GM12872 (cell line): ENCODE results near the gene ABHD14A.

ENCODE experiments used
- CTCF ChIP-seq: IDR thresholded peaks from 3 replicates; pipeline ENCODE4 v1.5.1; 2011; ENCODE audit warnings: low read depth, mild to moderate bottlenecking, low read length, moderate library complexity; ENCODE audit not compliant: insufficient read depth

ABHD14A gene

GRCh38 chr3:51983578-51984268, 8.9 kb downstream of the ABHD14A start:
- no peak for TF ChIP-seq CTCF

GRCh38 chr3:51984269-51984647, 9.4 kb downstream of the ABHD14A start:
- no peak for TF ChIP-seq CTCF

GRCh38 chr3:51985063-51985462, 10.2 kb downstream of the ABHD14A start:
- no peak for TF ChIP-seq CTCF

- no peak for TF ChIP-seq CTCF
Observed at GRCh38 chr3:51986010-51986947, 11.4 kb downstream of the ABHD14A start.

- TF ChIP-seq CTCF = no peak
Observed at GRCh38 chr3:51987568-51987967, 12.7 kb downstream of the ABHD14A start.

- no peak for TF ChIP-seq CTCF
Observed at GRCh38 chr3:51988286-51989146, 13.7 kb downstream of the ABHD14A start.
